Measurements from ENCODE around the gene PRDM12.

PRDM12 gene

GRCh38 chr9:130664251-130665028, at the start of gene PRDM12:
Gene PRDM12, plus strand, starts transcription at chr9:130664594. Its CDS starts 60 bp downstream, at chr9:130664654.
- no peak for DNase-seq

- DNase-seq: no peak
Observed at GRCh38 chr9:130616451-130616850, 47.9 kb upstream of the PRDM12 start.

- no peak for DNase-seq
Observed at GRCh38 chr9:130623466-130623865, 40.9 kb upstream of the PRDM12 start.

- no peak for DNase-seq
Observed at GRCh38 chr9:130624154-130624553, 40.2 kb upstream of the PRDM12 start.

- DNase-seq: no peak
Observed at GRCh38 chr9:130626249-130626996, 38.0 kb upstream of the PRDM12 start.

GRCh38 chr9:130627051-130627450, 37.3 kb upstream of the PRDM12 start:
- no peak for DNase-seq

- DNase-seq: no peak
Observed at GRCh38 chr9:130627896-130628792, 36.2 kb upstream of the PRDM12 start.

- DNase-seq: no peak
Observed at GRCh38 chr9:130629443-130630070, 34.8 kb upstream of the PRDM12 start.

- no peak for DNase-seq
Observed at GRCh38 chr9:130630071-130630450, 34.3 kb upstream of the PRDM12 start.

GRCh38 chr9:130630506-130631330, 33.7 kb upstream of the PRDM12 start:
- no peak for DNase-seq

- no peak for DNase-seq
Observed at GRCh38 chr9:130631331-130632080, 32.9 kb upstream of the PRDM12 start.

- no peak for DNase-seq
Observed at GRCh38 chr9:130632081-130632710, 32.2 kb upstream of the PRDM12 start.

GRCh38 chr9:130632841-130633240, 31.6 kb upstream of the PRDM12 start:
- no peak for DNase-seq

GRCh38 chr9:130633336-130634190, 30.8 kb upstream of the PRDM12 start:
- DNase-seq: no peak

GRCh38 chr9:130634191-130634768, 30.1 kb upstream of the PRDM12 start:
- no peak for DNase-seq

GRCh38 chr9:130634801-130635200, 29.6 kb upstream of the PRDM12 start:
- no peak for DNase-seq

- DNase-seq: no peak
Observed at GRCh38 chr9:130635306-130635705, 29.1 kb upstream of the PRDM12 start.

GRCh38 chr9:130635721-130636647, 28.4 kb upstream of the PRDM12 start:
- no peak for DNase-seq

All from NCI-H510A treated with DMSO at 0.1 percent for 48 hours (cell line).